H1 (cell line): Measurements from ENCODE around the gene BARX2. TPM values are rescaled to one million over a fixed set of nuclear protein-coding genes. Genes with fewer than 3 reads are reported as not detected.

ENCODE experiments used
- BCL11A ChIP-seq, 2 experiments: IDR thresholded peaks; one replicate each; pipeline ENCODE4 v1.6.1; 2011; ENCODE audit warnings: low read depth in 2 of 2, low read length in 2 of 2, mild to moderate bottlenecking in 2 of 2
- HDAC6 ChIP-seq: IDR thresholded peaks from one replicate; pipeline ENCODE4 v1.7.1; 2012; ENCODE audit warnings: low read depth, mild to moderate bottlenecking, inconsistent platforms, low read length, moderate library complexity
- RAD21 ChIP-seq, 2 experiments: IDR thresholded peaks in 1 of 2; conservative IDR thresholded peaks in 1 of 2; 2 replicates each; pipeline ENCODE4 v1.6.1; 2011; ENCODE audit warnings: low read depth in 2 of 2, low read length in 2 of 2, improper control_type of control experiment in 1 of 2, inconsistent platforms in 1 of 2, mild to moderate bottlenecking in 1 of 2, moderate library complexity in 1 of 2
- RBBP5 ChIP-seq: IDR thresholded peaks from 2 replicates; pipeline ENCODE4 v1.7.1; 2012; ENCODE audit warnings: low read depth, mild to moderate bottlenecking, inconsistent platforms, low read length, moderate library complexity, borderline replicate concordance
- SP4 ChIP-seq: IDR thresholded peaks from 2 replicates; pipeline ENCODE4 v1.6.1; 2012; ENCODE audit warnings: low read length, inconsistent platforms
- SRF ChIP-seq: IDR thresholded peaks from 2 replicates; pipeline ENCODE4 v1.6.1; 2011; ENCODE audit warnings: mild to moderate bottlenecking, low read depth, low read length, moderate library complexity
- TEAD4 ChIP-seq: IDR thresholded peaks from 2 replicates; pipeline ENCODE4 v1.6.1; 2012; ENCODE audit warnings: low read depth, low read length, inconsistent platforms, mixed read lengths
- polyA plus RNA-seq, 7 experiments: library from polyadenylated mRNA; depleted of rRNA in 3 of 7; stranded (reverse) in 5 of 7; unstranded in 2 of 7; fragments of >200 nt in 5 of 7; fragments of 200-250 nt in 2 of 7; gene quantifications; 1 replicate in 5 of 7; 2 replicates in 1 of 7; 4 replicates in 1 of 7; pipeline versions ENCODE4 v1.2.1 to v1.2.3, GENCODE V29; 2011 to 2013; ENCODE audit warnings: missing spikeins in 2 of 7, mixed read lengths in 2 of 7
- total RNA-seq: library from RNA; stranded (reverse); fragmentation: NEBNext Ultra II Directional; extraction: Animal tissue kit (Norgen Biotek cat#: 25700); gene quantifications from 2 replicates; pipeline ENCODE4 v1.2.1, GENCODE V29; 2021

BARX2 gene
- total and polyA plus RNA-seq, 2 of the 8 experiments (the other 6 are each of a cell fraction or from before 2014, with no cell fraction given): not detected

DNA sequence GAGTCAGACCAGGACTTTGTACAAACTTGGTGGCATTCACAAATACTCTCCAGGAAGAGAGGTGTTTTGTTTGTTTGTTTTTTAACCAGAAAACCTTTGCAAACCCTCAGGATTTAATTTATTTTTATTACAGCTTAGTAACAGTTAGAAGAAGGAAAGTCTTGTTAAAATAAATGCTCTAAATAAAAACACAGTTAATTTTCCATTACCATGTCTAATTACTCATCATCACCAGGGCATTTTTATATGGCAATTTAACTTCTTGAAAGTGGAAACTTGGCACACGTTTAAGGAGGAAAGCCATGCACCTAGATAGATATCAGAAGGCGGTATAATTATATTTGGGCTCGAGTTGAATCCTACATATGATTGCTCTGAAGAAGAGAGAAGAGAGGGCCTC lies 7.4 kb downstream of the BARX2 start (continued):
- TF ChIP-seq SRF (no peak), TEAD4 (no peak), RBBP5 (no peak), HDAC6 (no peak), BCL11A (IDR thresholded peaks at IDR 0.05; ENCODE audit: low read depth in 2 of 2, low read length in 2 of 2) (no peak), RAD21 (IDR thresholded peaks at IDR 0.05 in 1 of 2, conservative IDR thresholded peaks at IDR 0.05 in 1 of 2; ENCODE audit: low read depth in 2 of 2, low read length in 2 of 2) (no peak), SP4 (no peak)
